Measurements from ENCODE around the gene ANGPT4.

- TF ChIP-seq POLR2A (IDR thresholded peaks at IDR 0.05; ENCODE audit: low read depth, low read length) (no peak), POLR2AphosphoS5 (IDR thresholded peaks at IDR 0.05; ENCODE audit: low read depth, low read length) (no peak), TAF1 (IDR thresholded peaks at IDR 0.05; ENCODE audit: low read depth, low read length) (no peak)
Measured at GRCh38 chr20:870758-871157, 45.4 kb downstream of the ANGPT4 start.
